ENCODE results near the gene KIF5C.

Gene KIF5C

GRCh38 chr2:149061133-149061745 lies 186.2 kb downstream of the KIF5C start:
- Histone ChIP-seq H3K9ac (ENCODE audit: low read length) (no peak overlapping the region), H3K4me1 (ENCODE audit: insufficient read depth, low read length, severe bottlenecking) (no peaks in the 10 kb centered on the region), H2AFZ (ENCODE audit: low read length) (no peak overlapping the region), H3K27me3 (ENCODE audit: insufficient read depth, low read length) (no peaks in the 10 kb centered on the region), H3K36me3 (ENCODE audit: insufficient read depth, low read length) (no peaks in the 10 kb centered on the region), H3K27ac (ENCODE audit: low read depth, low read length, poor library complexity, severe bottlenecking) (no peak overlapping the region), H3K4me3 (ENCODE audit: low read depth, low read length, poor library complexity, severe bottlenecking) (no peak overlapping the region), H3K9me2 (ENCODE audit: low read depth, low read length) (no peaks in the 10 kb centered on the region), H3K9me3 (ENCODE audit: low read length) (no peaks in the 10 kb centered on the region), H3F3A (ENCODE audit: insufficient read depth, low read length) (no peaks in the 10 kb centered on the region), H4K20me1 (ENCODE audit: insufficient read depth, low read length) (no peaks in the 10 kb centered on the region), H3K4me2 (ENCODE audit: low read length) (no peak overlapping the region), H3K79me2 (ENCODE audit: insufficient read depth, low read length) (no peaks in the 10 kb centered on the region)
- no peak for TF ChIP-seq EZH2 (IDR thresholded peaks at IDR 0.05; ENCODE audit: borderline replicate concordance, low read length)
- no peak for TF ChIP-seq CTCF (IDR thresholded peaks at IDR 0.05; ENCODE audit: low read length)

DNA sequence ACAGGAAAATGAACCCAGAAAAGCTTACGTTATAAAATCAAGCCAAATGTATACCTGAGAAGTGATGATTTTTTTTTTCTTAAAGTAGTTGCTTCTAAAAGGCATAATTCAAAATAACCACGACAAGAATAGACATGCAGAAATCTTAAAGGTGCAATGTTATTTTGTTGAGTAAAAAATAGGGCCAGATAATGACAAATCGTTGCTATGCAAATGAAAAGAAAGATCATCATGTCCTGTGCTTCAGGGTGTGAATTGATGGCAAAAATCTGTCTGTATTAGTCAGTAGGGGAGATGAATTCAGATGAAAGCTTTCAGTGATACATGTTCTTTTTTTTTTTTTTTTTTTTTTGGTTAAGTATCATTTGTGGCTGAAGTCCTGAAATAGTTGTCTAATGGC lies 187.5 kb downstream of the KIF5C start:
- H3K27me3 ChIP-seq (ENCODE audit: insufficient read depth, low read length), result no peaks in the 10 kb centered on the region
- no peak overlapping the region for H3K27ac ChIP-seq (ENCODE audit: low read depth, low read length, poor library complexity, severe bottlenecking)
- no peak overlapping the region for H3K4me3 ChIP-seq (ENCODE audit: low read depth, low read length, poor library complexity, severe bottlenecking)
- no peaks in the 10 kb centered on the region for H3K9me3 ChIP-seq (ENCODE audit: low read length)
- no peaks in the 10 kb centered on the region for H4K20me1 ChIP-seq (ENCODE audit: insufficient read depth, low read length)
- no peak overlapping the region for H2AFZ ChIP-seq (ENCODE audit: low read length)
- no peaks in the 10 kb centered on the region for H3K9me2 ChIP-seq (ENCODE audit: low read depth, low read length)
- H3K4me1 ChIP-seq (ENCODE audit: insufficient read depth, low read length, severe bottlenecking), result no peaks in the 10 kb centered on the region
- no peak overlapping the region for H3K9ac ChIP-seq (ENCODE audit: low read length)
- no peaks in the 10 kb centered on the region for H3K79me2 ChIP-seq (ENCODE audit: insufficient read depth, low read length)
- no peak overlapping the region for H3K4me2 ChIP-seq (ENCODE audit: low read length)
- no peaks in the 10 kb centered on the region for H3F3A ChIP-seq (ENCODE audit: insufficient read depth, low read length)
- H3K36me3 ChIP-seq (ENCODE audit: insufficient read depth, low read length), result no peaks in the 10 kb centered on the region
- no peak for TF ChIP-seq CTCF (IDR thresholded peaks at IDR 0.05; ENCODE audit: low read length)
- no peak for TF ChIP-seq EZH2 (IDR thresholded peaks at IDR 0.05; ENCODE audit: borderline replicate concordance, low read length)

DNA sequence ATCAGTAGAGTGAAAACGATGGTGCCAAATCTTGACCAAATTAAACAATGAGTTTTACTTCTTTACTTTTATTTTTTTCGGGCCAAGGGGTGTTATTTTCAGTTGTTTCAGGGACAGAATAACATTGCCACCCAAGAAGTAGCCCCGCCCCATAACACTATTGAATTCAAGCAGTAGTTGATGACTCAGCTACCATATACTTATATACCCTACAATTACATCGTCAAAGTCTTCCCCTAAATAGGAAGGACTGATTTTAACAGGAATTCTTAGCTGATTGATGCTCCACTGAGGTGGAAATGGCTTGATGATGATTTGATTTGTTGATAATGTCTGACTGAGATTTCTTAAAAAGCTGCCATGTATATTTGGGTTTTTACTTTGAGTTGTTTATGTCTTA lies 188.2 kb downstream of the KIF5C start:
- H3F3A ChIP-seq (ENCODE audit: insufficient read depth, low read length), result no peaks in the 10 kb centered on the region
- H3K9ac ChIP-seq (ENCODE audit: low read length), result no peak overlapping the region
- no peaks in the 10 kb centered on the region for H3K9me3 ChIP-seq (ENCODE audit: low read length)
- H3K9me2 ChIP-seq (ENCODE audit: low read depth, low read length), result no peaks in the 10 kb centered on the region
- H3K4me1 ChIP-seq (ENCODE audit: insufficient read depth, low read length, severe bottlenecking), result no peaks in the 10 kb centered on the region
- no peak overlapping the region for H3K4me2 ChIP-seq (ENCODE audit: low read length)
- H3K79me2 ChIP-seq (ENCODE audit: insufficient read depth, low read length), result no peaks in the 10 kb centered on the region
- H4K20me1 ChIP-seq (ENCODE audit: insufficient read depth, low read length), result no peaks in the 10 kb centered on the region
- H2AFZ ChIP-seq (ENCODE audit: low read length), result no peak overlapping the region
- H3K4me3 ChIP-seq (ENCODE audit: low read depth, low read length, poor library complexity, severe bottlenecking), result no peak overlapping the region
- no peaks in the 10 kb centered on the region for H3K36me3 ChIP-seq (ENCODE audit: insufficient read depth, low read length)
- H3K27ac ChIP-seq (ENCODE audit: low read depth, low read length, poor library complexity, severe bottlenecking), result no peak overlapping the region
- no peaks in the 10 kb centered on the region for H3K27me3 ChIP-seq (ENCODE audit: insufficient read depth, low read length)
- TF ChIP-seq CTCF (IDR thresholded peaks at IDR 0.05; ENCODE audit: low read length) (no peak), EZH2 (IDR thresholded peaks at IDR 0.05; ENCODE audit: borderline replicate concordance, low read length) (no peak)

Measured in OCI-LY1 (cell line).